ENCODE data around the gene STK10. TPM values are rescaled to one million over a fixed set of nuclear protein-coding genes. Genes with fewer than 3 reads are reported as not detected.

The STK10 gene
- total and polyA plus RNA-seq, 12 donors, result 5.5 to 39.1 (median 19.0) TPM

DNA sequence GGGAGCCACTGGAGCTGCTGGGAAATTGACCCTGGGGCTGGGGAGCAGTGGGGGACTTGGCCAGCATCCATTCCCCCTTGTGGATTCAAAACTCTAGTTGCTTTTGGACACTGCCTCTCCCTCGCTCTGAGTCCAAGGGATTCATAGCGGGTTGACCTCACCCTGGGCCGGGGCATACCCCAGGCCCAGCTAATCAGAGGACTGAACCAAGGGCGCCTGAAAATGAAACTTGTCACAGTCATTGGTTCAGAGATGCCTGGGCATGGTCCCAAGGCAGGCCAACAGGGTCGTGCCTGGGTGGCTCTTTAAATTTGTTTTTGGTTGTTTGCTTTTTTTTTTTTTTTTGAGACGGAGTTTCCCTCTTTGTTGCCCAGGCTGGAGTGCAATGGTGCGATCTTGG lies 22.6 kb downstream of the STK10 start:
- TF ChIP-seq, protein P1, sequence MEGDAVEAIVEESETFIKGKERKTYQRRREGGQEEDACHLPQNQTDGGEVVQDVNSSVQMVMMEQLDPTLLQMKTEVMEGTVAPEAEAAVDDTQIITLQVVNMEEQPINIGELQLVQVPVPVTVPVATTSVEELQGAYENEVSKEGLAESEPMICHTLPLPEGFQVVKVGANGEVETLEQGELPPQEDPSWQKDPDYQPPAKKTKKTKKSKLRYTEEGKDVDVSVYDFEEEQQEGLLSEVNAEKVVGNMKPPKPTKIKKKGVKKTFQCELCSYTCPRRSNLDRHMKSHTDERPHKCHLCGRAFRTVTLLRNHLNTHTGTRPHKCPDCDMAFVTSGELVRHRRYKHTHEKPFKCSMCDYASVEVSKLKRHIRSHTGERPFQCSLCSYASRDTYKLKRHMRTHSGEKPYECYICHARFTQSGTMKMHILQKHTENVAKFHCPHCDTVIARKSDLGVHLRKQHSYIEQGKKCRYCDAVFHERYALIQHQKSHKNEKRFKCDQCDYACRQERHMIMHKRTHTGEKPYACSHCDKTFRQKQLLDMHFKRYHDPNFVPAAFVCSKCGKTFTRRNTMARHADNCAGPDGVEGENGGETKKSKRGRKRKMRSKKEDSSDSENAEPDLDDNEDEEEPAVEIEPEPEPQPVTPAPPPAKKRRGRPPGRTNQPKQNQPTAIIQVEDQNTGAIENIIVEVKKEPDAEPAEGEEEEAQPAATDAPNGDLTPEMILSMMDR (IDR thresholded peaks at IDR 0.05), result no peak
- TF ChIP-seq POLR2A (IDR thresholded peaks at IDR 0.05), result no peak
- intact Hi-C loops (cut with DNase I), result no loop called here
- peaks cover 21 to 43% of the 10 kb centered on the region in 2 donors for H3K4me1 ChIP-seq (replicated peaks in 1 of 2)
- peak overlapping the region; percentile 42 to 93 (median 77) for H3K27ac ChIP-seq
- H3K9me3 ChIP-seq (replicated peaks in 1 of 3), result no peaks in the 10 kb centered on the region
- DNase-seq, result no peak
- 68 to 74% (median 72%) methylated on average over 6 to 7 of the region's 7 CpGs for WGBS, 4 donors
- no peaks in the 10 kb centered on the region for H3K27me3 ChIP-seq
- H3K36me3 ChIP-seq (replicated peaks in 1 of 2), result no peaks in the 10 kb centered on the region
- no peak overlapping the region for H3K4me3 ChIP-seq

DNA sequence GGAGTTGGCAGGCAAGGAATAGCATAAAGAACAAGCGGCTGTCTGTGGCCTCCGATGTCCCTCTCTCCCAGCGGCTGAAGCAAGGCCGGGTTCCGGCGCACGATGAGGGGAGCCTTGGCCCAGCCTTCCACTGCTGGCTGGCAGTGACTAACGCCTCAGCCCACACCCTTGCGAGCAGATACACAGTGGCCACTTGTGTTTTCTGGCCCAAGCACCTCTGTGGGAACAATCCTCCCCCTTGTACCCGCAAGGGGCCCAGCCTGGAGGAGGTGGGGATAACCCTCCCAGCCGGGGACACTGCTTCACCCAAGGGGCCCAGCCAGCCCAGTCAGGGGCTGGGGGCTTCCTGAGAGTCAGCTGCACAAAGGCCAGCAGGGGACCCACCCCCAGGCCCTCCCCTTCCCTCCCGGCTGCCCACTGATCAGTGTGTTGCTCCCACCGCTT lies 23.2 kb downstream of the STK10 start:
- Histone ChIP-seq H3K36me3 (replicated peaks in 1 of 2) (no peaks in the 10 kb centered on the region), H3K4me1 (replicated peaks in 1 of 2) (peaks cover 21 to 43% of the 10 kb centered on the region in 2 donors), H3K27ac (peak overlapping the region; percentile 42 to 93 (median 77)), H3K4me3 (no peak overlapping the region), H3K9me3 (replicated peaks in 1 of 3) (no peaks in the 10 kb centered on the region), H3K27me3 (no peaks in the 10 kb centered on the region)
- 37 to 51% (median 49%) methylated on average over 5 to 13 of the region's 13 CpGs; no CpG with 5 or more reads in 1 of the 4 donors for WGBS, 4 donors
- TF ChIP-seq, protein P1 (IDR thresholded peaks at IDR 0.05), result no peak
- no peak for TF ChIP-seq POLR2A (IDR thresholded peaks at IDR 0.05)
- peak; percentile 66 to 83 (median 79) for DNase-seq
- intact Hi-C loops (cut with DNase I), result no loop called here

DNA sequence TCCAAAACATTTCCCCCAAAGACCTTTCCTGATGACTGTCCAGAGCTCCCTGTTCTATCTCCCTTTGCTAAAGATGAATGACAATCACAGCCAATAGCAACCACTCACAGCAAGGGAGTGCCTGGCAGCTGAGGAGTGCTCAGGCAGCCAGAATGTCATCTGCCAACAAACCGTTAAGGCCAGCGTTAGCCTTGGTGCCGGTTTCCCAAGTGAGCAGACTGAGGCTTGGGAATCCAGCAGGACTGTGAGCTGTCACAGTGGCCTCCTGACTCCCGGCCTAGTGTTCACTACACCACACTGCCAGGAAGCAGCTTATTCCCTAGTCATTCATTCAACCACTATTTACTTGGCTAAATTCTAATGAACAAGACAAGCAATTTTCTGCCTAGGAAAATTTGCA lies 24.7 kb downstream of the STK10 start:
- no peak overlapping the region for H3K4me3 ChIP-seq
- peak overlapping the region in 4 of 5 donors; percentile 19 to 93 (median 81) for H3K27ac ChIP-seq
- WGBS, 4 donors, result 21 to 37% (median 28%) methylated on average over 3 to 4 of the region's 4 CpGs
- peaks cover 21 to 43% of the 10 kb centered on the region in 2 donors for H3K4me1 ChIP-seq (replicated peaks in 1 of 2)
- no peaks in the 10 kb centered on the region for H3K9me3 ChIP-seq (replicated peaks in 1 of 3)
- H3K27me3 ChIP-seq, result no peaks in the 10 kb centered on the region
- intact Hi-C loops (cut with DNase I), result no loop called here
- no peaks in the 10 kb centered on the region for H3K36me3 ChIP-seq (replicated peaks in 1 of 2)
- DNase-seq, result peak; percentile 48 to 86 (median 74)
- TF ChIP-seq POLR2A (IDR thresholded peaks at IDR 0.05), result peak in 1 of 2 donors; percentile 48
- TF ChIP-seq, protein P1 (IDR thresholded peaks at IDR 0.05), result no peak

- peaks cover 21 to 43% of the 10 kb centered on the region in 2 donors for H3K4me1 ChIP-seq (replicated peaks in 1 of 2)
- H3K9me3 ChIP-seq (replicated peaks in 1 of 3), result no peaks in the 10 kb centered on the region
- H3K4me3 ChIP-seq, result no peak overlapping the region
- H3K27me3 ChIP-seq, result no peaks in the 10 kb centered on the region
- H3K27ac ChIP-seq, result peak overlapping the region in 3 of 5 donors; percentile 77 to 93 (median 85)
- no peaks in the 10 kb centered on the region for H3K36me3 ChIP-seq (replicated peaks in 1 of 2)
- TF ChIP-seq, protein P1 (IDR thresholded peaks at IDR 0.05), result no peak
- no peak for TF ChIP-seq POLR2A (IDR thresholded peaks at IDR 0.05)
- intact Hi-C loops (cut with DNase I), result no loop called here
- no peak for DNase-seq
- 34 to 45% (median 39%) methylated on average over 5 of the region's 5 CpGs for WGBS, 4 donors
Measured at GRCh38 chr5:172162987-172163343, 25.1 kb downstream of the STK10 start.
